Measurements from ENCODE around the gene AGPAT3.
"Not testable (repeated sequence)": the region's sequence is repeated elsewhere in the genome, so short reads cannot be mapped to it uniquely, and the experiment has no call there.

The AGPAT3 gene

DNA sequence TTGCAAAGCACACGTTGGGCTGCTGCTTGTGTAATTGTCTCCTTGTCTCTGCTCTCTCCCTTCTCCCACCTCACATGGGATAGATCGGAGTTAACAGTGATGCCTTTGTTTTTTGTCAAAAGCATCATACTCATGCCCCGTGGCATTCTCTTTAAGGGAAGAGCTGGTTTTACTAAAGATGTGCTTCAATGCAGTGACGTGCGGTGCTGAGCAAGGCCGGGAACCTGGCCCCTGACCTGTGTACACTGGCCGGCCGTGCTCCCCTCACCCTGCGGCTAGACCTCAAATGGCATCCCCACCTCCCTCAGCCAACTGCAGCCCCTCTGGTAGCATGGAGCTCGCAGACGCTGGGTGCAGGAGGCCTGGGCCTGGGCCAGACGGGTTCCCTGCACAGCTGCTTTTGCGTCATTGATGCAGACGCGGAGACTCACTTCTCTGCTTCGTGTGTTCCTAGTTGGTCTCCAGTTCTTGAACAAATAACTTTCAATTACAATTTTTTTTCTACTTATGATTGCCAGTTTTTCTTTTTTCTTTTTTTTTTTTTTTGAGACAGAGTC is 19.9 kb downstream of the AGPAT3 start:
- no peak for DNase-seq

DNA sequence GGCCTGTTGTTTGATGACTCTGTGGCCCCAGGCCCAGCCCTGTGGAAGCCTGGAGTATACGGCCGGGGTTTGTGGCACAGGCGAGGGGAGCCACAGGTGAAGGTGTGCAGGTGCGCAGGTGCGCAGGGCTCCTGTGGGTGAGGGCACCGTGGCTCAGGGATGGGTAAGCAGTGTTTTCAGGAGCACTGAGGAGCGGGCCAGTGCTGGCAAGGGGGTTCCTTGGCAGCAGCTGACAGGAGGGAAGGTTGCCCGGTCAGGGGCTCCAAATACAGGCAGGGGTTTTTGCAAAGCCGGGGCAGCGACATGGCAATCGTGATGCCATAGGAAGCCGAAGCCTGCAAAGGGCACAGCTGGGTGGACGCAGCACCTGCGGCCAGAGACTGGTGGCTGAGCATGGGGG is 20.7 kb downstream of the AGPAT3 start:
- no peak for DNase-seq

DNA sequence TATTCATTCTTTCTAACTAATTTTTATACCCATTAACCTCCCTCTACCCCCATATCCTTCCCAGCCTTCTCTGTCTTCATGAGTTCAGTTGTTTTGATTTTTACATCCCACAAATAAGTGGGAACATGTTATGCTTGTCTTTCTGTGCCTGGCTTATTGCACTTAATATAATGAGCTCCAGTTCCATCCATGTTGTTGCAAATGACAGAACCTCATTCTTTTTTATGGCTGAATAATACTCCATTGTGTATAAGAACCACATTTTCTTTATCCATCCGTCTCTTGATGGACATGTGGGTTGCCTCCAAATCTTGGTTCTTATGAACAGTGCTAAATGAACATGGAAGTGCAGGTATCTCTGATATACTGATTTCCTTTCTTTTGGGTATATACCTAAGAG is 21.5 kb downstream of the AGPAT3 start:
- no peak for DNase-seq

DNA sequence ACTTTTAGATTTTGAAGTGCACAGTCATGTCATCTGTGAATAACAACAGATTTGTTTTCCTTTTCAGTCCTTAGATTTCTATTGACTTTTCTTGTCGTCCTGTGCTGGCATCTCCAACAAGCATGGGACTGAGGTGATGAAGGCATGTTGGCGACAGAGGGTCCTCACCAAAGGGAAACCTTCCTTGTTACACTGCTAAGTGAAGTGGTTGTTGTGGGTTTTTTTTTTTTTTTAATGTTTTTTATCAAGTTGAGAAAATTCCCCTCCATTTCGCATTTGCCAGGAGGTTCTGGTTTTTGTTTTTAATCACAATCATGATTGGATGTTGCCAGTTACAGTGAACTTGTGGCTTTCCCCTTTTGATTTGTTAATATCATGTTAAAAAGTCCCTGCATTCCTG is 24.0 kb downstream of the AGPAT3 start:
- no peak for DNase-seq

DNA sequence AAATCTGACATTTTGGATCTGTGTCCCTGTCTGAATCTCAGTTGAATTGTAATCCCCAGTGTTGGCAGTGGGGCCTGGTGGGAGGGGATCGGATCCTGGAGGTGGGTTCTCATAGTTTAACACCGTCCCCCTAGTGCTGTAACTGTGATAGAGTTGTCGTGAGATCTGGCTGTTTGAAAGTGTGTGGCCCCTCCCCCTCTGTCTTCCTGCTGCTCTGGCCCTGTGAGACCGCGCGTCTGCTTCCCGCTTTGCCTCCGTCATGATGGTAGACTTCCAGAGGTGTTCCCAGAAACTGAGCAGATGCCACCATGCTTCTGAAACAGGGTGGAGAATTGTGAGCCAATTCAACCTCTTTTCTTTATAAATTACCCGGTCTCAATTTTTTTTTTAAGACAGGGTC is 25.0 kb downstream of the AGPAT3 start:
- no peak for DNase-seq

DNA sequence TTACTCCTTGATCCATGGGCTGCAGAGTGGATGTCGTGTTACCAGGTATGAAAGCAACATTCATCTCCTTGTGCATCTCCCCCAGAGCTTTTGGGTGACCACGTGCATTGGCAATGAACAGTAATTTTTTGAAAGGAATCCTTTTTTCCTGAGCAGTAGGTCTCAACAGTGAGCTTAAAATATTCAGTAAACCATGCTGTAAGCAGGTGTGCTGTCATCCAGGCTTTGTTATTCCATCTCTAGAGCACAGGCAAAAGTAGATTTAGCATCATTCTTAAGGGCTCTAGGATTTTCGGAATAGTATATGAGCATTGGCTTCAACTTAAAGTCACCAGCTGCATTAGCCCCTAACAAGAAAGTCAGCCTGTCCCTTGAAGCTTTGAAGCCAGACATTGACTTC is 27.3 kb downstream of the AGPAT3 start:
- DNase-seq, result no peak

DNA sequence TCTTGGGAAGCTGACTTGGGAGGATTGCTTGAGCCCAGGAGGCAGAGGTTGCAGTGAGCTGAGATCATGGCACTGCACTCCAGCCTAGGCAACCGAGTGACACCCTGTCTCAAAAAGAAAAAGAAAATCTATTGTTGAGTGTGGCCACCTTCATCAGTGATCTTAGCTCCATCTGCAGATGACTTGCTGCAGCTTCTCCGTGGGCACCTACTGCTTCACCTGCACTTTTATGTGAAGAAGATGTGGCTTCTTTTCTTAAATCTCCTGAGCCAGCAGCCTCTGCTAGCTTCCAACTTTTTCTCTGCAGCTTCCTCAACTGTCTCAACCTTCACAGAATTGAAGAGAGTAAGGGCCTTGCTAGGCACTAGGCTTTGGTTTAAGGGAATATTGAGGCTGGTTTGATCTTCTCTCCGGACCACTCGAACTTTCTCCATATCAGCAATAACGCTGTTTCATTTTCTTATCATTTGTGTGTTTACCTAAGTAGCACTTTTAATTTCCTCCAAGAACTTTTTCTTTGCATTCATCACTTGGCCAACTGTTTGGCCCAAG is 28.0 kb downstream of the AGPAT3 start:
- DNase-seq, result no peak

DNA sequence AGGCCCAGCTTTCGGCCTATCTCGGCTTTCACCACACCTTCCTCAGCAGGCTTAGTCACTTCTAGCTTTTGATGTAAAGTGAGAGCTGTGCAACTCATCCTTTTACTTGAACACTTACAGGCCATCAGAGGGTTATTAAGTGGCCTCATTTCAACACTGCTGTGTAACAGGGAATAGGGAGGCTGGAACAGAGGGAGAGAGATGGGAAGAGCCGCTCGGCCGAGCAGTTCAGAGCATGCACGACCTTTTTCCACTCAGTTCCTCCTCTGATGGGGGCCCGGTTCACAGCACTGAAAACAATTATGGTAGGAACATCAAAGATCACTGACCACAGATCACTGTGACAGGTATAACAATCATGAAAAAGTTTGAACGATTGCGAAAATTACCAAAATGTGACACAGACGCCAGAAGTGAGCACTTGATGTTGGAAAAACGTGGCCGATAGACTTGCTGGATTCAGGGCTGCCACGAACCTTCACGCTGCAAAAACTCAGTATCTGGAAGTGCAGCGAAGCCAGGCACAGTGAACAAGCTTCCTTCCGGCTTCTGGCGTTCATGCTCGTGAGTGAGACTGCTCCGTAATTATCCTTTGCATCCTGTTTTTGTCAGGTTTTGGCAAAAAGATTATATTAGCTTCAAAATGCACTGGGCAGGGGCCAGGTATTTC is 28.6 kb downstream of the AGPAT3 start:
- DNase-seq, result no peak

DNA sequence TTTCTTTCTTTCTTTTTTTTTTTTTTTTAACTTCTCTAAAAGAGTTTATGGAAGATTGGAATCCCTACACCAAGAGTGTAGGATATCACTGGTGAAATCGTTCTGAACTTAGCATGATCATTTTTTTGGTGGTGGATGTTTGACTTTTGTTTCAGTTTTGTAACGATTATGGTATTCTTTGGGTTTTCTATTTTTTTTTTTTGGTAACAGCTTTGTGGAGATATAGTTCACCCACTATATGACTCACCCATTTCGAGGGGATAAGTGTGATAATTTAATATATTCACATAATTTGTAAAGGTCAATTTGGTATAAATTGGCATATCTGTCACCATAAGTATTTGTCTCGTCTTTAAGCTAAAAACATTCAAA is 29.2 kb downstream of the AGPAT3 start:
- DNase-seq, result no peak

DNA sequence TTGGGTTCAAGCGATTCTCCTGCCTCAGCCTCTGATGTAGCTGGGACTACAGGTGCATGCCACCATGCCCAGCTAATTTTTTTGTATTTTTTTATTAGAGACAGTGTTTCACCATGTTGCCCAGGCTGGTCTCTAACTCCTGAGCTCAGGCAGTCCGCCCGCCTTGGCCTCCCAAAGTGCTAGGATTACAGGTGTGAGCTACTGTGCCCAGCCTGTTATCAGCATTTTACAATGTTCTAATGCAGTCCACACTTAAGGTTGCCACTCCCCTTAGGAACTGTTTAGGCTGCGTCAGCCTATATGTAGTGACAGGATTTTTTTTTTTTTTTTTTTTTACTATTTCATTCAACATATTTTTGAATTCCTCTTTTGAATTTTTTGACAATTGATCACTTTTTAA is 30.2 kb downstream of the AGPAT3 start:
- DNase-seq, result no peak

DNA sequence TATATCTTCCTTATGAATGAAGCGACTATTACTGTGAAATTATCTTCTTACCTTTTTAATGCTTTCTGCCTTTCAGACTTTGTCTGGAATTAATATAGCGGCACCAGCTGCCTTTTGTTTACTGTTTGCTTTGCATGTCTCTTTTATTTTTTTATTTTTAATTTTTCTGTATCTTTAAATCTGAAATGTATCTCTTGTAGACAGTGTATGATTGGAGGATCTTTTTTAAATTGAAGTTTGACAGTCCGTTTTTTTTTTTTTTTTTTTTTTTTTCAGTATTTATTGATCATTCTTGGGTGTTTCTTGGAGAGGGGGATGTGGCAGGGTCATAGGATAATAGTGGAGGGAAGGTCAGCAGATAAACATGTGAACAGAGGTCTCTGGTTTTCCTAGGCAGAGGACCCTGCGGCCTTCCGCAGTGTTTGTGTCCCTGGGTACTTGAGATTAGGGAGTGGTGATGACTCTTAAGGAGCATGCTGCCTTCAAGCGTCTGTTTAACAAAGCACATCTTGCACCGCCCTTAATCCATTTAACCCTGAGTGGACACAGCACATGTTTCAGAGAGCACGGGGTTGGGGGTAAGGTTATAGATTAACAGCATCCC is 31.8 kb downstream of the AGPAT3 start:
- DNase-seq, result not testable (repeated sequence)

DNA sequence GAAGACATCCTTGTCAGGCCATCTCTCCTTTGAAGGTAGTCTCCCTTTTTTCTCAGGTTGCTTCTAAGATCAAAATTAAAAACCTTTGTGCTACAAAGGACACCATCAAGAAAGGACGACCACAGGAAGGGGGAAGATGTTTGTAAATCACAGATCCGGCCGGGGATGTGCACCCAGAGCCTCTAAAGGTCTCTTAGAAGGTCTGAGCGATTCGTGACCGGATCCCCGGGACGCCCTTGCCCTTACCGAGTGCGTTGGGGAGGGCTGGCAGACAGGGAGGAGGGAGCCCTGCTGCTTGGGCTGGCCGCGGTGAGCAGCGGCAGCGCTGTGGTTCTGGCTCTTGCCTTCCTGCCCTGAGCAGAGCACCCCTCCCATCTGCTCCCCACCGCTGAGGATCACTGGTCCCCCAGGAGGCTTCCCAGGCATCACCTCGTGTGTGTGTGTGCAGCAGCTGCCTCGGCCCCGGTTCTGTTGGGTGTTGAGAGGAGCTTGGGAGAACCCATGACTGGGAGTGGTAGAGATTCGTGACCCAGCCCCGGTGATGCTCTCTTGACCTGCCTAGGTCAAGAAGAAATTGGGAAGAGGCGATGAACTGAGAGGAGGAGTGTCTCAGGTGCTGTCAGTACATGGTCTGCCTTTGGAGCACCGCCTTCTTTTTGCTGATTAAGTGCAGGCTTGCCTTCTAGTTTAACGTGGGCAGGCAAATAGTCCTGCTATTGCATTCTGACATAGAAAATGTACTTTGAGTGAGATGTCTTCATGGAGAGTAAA is 34.5 kb downstream of the AGPAT3 start:
- DNase-seq, result no peak

DNA sequence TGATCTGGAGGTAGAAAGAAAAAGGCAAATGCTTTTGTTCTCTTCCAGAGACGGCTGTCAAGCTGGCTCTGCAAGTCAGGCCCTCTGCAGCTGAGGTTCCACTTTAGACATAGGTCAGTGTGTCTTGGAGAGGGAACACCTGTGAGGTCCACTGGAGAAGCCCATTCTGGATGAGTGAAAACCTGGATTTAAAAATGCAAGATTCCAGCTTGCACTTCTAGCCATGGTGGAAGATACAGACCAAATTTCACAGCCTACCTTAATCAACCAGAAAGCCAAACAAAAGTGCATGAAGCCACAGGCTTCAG is 35.0 kb downstream of the AGPAT3 start:
- DNase-seq, result no peak

DNA sequence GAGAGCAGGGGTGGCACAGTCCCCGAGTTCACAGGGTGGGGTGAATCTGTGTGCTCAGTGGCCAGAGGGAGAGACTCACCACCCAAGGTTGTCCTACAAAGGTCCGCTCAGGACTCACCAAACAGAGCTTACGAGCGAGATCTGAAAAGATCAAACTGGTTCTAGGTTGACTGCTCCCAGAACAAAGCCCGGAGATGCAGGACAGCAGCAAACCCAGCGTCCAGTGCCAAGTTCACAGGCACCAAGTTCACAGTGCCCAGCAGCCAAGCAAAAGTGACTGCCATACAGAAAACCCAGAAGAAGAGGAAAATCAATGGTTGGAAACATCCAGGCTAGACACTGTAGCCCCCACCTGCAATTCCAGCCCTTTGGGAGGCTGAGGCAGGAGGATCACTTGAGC is 35.7 kb downstream of the AGPAT3 start:
- no peak for DNase-seq

DNA sequence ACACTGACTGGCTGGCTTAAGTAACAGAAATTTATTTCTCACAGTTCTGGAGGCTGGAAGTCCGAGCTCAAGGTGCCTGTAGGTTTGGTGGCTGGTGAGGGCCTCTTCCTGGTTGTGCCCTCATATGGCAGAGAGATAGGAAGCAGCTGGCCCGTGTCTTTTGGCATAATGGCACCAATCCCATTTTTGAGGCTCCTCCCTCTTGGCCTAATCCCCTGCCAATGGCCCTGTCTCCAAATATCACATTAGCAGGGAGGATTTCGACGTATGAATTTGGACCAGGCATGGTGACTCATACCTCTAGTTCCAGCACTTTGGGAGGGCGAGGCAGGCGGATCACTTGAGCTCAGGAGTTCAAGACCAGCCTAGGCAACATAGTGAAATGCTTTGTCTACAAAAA is 37.4 kb downstream of the AGPAT3 start:
- no peak for DNase-seq

DNA sequence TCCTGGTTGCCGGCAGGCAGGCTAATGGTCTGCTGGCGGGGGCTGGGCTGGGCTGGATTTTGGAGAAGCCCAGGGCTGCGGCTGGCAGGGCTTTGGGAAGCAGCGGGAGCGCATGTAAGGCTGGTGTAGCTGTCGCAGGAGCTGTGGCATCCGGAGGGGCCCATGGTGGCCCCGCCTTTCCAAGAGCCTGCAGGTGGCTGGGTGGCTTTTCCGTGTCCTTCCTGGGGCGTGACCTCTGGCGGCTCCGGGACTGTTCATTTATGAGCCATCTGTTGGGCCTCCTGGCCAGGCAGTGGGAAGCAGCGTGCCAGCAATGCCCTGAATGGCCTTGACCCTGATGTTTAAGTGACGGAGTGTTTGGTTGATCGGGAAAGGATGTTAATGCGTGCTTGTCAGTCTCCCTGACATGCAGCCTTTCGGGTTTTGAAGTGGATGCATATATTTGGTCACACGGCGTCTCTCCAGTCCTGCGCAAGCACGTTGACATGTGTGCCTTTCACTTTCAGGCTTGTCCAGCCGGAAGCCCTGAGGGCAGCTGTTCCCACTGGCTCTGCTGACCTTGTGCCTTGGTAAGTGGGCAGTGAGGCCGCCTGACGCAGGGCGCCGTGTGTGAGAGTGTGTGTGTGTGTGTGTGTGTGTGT is 38.5 kb downstream of the AGPAT3 start:
- DNase-seq, result no peak

DNA sequence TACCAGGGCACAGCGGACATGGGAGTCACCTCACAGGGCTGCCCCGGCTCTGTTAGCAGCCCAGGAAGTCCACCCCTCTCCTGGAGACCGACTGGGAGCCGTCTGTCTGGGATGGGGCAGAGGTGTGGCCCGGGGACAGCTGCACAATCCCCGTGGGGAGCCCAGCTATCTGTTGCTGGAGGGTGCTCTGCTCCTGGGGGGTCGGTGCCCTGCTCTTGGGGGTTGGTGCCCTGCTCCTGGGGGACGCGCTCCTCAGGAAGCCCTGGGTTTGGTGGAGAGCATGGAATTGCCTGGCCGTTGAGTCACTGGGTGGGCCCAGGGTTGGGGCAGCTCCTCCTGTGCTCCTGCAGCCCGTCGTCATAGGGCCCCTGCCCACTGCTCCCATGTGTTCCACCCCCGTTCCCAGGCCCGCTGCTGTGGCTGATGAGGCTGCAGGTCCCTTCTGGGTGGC is 39.3 kb downstream of the AGPAT3 start:
- DNase-seq, result no peak

DNA sequence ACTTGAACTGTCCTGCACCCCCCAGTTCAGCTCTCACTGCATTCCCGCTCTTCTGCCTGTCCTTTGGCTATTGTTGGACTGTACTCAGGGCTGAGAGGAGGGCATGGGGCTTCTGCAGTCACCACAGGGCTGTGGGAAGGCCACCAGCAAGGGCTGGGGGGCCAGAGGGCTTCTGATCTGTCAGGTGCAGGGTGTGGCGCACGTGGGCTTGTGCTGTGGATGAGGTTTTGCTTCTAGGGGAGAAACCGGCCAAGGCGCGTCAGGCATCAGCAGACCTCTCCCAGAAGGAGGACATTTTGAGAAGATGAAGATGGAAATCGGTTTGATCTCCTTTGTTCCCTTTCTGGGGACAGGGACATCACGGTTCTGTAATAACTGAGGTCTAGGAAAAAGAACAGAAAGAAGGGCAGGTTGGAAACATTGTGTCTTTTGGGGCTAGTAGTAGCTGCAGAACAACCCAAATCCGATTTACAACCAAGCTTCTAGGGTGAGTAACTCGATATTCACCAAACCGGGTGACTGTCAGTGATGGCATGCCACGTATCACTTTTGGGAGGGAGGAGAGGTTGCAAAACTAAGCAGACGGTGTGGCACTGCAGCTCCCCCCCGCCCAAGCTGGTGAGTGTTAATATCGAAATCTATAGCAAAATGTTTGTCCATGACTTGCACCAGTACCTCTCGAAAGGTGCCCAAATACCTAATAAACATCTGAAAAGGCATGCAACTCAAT is 40.9 kb downstream of the AGPAT3 start:
- no peak for DNase-seq

DNA sequence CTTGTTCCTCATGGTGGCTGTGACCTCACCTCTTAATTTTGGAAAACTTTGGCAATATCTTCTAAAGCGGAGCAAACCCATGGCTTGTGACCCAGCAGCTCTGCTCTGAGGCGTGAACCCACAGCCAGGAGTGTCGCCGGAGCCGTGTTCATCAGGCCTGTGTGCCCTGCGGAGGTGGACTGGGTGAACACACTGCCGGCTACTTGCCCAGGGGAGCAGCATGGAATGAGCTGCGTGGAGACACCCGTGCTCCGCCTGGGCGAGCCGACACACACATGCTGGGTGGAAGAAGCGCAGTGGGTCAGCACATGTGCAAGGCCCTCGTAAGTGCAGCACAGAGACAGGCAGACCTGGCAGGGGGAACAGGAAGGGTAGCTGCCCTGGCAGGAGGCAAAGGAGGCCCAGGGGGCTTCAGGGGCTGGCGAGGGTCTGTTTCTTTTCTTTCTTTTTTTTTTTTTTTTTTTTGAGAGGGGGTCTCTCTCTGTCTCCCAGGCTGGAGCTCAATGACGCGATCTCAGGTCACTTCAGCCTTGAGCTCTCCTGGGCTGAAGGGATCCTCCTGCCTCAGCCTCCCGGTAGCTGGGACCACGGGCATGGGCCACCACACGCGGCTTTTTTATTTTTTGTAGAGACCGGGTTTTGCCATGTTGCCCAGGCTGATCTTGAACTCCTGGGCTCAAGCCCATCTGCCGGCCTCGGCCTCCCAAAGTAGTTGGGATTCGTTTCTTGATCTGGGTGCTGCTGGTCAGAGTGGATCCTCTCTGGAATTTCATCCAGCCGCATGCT is 41.8 kb downstream of the AGPAT3 start:
- no peak for DNase-seq

DNA sequence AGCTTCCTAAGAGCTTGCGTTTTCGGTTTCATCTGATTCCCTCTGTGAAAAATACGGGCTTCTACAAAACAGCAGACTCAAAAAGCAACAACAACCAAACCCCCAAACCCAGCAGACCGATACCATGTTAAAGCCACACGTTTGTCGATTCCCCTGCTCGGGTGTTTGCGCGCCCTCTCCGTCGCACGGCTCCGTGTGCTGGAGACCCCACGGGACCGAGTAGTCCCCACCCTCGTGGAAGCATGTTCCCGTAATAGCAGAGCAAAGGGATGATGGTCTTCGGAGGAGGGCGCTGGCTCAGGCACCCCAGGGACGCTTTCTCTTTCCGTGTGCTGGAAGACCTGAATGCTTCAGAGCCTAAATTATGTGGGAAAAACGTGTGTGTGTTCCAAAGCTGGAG is 42.7 kb downstream of the AGPAT3 start:
- DNase-seq, result no peak

DNA sequence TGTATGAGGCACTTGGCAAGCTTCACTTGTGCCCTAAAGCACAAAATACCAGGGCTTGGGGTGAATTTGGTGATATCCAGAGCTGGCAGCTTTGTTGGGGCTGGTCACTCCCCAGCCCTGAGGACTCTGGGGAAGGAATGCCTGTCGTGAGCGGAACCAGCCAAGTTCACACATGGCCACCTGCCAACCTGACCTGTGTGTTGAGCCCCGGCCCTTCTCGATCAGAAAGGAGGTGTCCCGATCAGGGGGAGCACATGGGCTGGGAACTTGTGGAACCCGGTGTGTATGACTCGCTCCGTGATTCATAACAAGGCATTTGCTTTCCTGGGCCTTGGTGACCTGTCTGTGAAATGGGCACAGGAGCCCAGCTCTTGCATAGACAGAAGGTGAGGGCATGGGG is 43.1 kb downstream of the AGPAT3 start:
- DNase-seq, result no peak
